Neural progenitor cell (in vitro differentiated cells): ENCODE data around the gene SYDE1. TPM values are rescaled to one million over a fixed set of nuclear protein-coding genes. Genes with fewer than 3 reads are reported as not detected.

ENCODE experiments used
- DNase-seq: peaks from one replicate; pipeline ENCODE4 v3.0.0-alpha.2; 2016; ENCODE audit warnings: low spot score
- H2AFZ ChIP-seq: fragments of 200-600 bp; sonication (generic); replicated peaks from 2 replicates; pipeline ENCODE4 v1.6.1; 2016; ENCODE audit warnings: antibody characterized with exemption
- H3F3A ChIP-seq: fragments of 200-600 bp; sonication (generic); 2 replicates; pipeline ENCODE4 v1.6.1; 2016; ENCODE audit warnings: antibody characterized with exemption, low read depth
- H3K27ac ChIP-seq: fragments of 200-600 bp; sonication (generic); 2 replicates; pipeline ENCODE4 v1.5.1; 2016; ENCODE audit warnings: mild to moderate bottlenecking
- H3K27me3 ChIP-seq: fragments of 200-600 bp; sonication (generic); 2 replicates; pipeline ENCODE4 v1.6.1; 2016; ENCODE audit warnings: mild to moderate bottlenecking, moderate library complexity
- H3K36me3 ChIP-seq: fragments of 200-600 bp; sonication (generic); 2 replicates; pipeline ENCODE4 v1.5.1; 2016
- H3K4me1 ChIP-seq: fragments of 200-600 bp; sonication (generic); 2 replicates; pipeline ENCODE4 v1.6.1; 2016; ENCODE audit warnings: mixed run types
- H3K4me2 ChIP-seq: fragments of 200-600 bp; sonication (generic); 2 replicates; pipeline ENCODE4 v1.6.1; 2016
- H3K4me3 ChIP-seq: fragments of 200-600 bp; sonication (generic); 2 replicates; pipeline ENCODE4 v1.5.1; 2016
- H3K79me2 ChIP-seq: fragments of 200-600 bp; sonication (generic); 2 replicates; pipeline ENCODE4 v1.6.1; 2016; ENCODE audit warnings: low read depth
- H3K9ac ChIP-seq: fragments of 200-600 bp; sonication (generic); 2 replicates; pipeline ENCODE4 v1.6.1; 2016
- H3K9me3 ChIP-seq: fragments of 200-600 bp; sonication (generic); 2 replicates; pipeline ENCODE4 v1.5.1; 2016; ENCODE audit warnings: low read depth
- H4K20me1 ChIP-seq: fragments of 200-600 bp; sonication (generic); 2 replicates; pipeline ENCODE4 v1.6.1; 2016; ENCODE audit warnings: low read depth
- H3K27ac Mint-ChIP-seq: 3 replicates; pipeline ENCODE4 v1.8.0; 2021; ENCODE audit warnings: mixed read lengths
- H3K27me3 Mint-ChIP-seq: 2 replicates; pipeline ENCODE4 v1.8.0; 2022; ENCODE audit warnings: low read depth, mild to moderate bottlenecking, inconsistent platforms, moderate library complexity, mixed read lengths; ENCODE audit not compliant: insufficient read depth
- H3K36me3 Mint-ChIP-seq: 3 replicates; pipeline ENCODE4 v1.8.0; 2021; ENCODE audit warnings: mixed read lengths
- H3K4me1 Mint-ChIP-seq: 3 replicates; pipeline ENCODE4 v1.8.0; 2021; ENCODE audit warnings: mixed read lengths
- H3K4me3 Mint-ChIP-seq: 3 replicates; pipeline ENCODE4 v1.8.0; 2021; ENCODE audit warnings: mild to moderate bottlenecking, moderate library complexity, mixed read lengths
- H3K9me3 Mint-ChIP-seq: 3 replicates; pipeline ENCODE4 v1.8.0; 2020; ENCODE audit warnings: mixed read lengths
- CTCF ChIP-seq: fragments of 200-600 bp; sonication (generic); IDR thresholded peaks from 2 replicates; pipeline ENCODE4 v1.5.1; 2017; ENCODE audit warnings: antibody characterized with exemption, mild to moderate bottlenecking
- EZH2 ChIP-seq: fragments of 200-600 bp; sonication (generic); IDR thresholded peaks from 2 replicates; pipeline ENCODE4 v1.6.1; 2017; ENCODE audit warnings: antibody characterized with exemption, mild to moderate bottlenecking, moderate library complexity
- EZH2phosphoT487 ChIP-seq: fragments of 200-600 bp; sonication (generic); IDR thresholded peaks from 2 replicates; pipeline ENCODE4 v1.6.1; 2017; ENCODE audit warnings: antibody characterized with exemption
- total RNA-seq: library from RNA; depleted of rRNA; stranded (reverse); fragments of >200 nt; gene quantifications from 2 replicates; pipeline ENCODE4 v1.2.3, GENCODE V29; 2015; ENCODE audit warnings: low replicate concordance

SYDE1 gene
- total RNA-seq, 1 donor from 2014 or later = 8.0 TPM

GRCh38 chr19:15081911-15082310 is 25.3 kb upstream of the SYDE1 start, which contains the start of gene OR1I1:
TSS of gene OR1I1 (plus strand) at chr19:15082211. CDS start at chr19:15087066, 4,855 bp downstream.
- H3K36me3 Mint-ChIP-seq = no peaks in the 10 kb centered on the region
- H3K9me3 Mint-ChIP-seq = no peaks in the 10 kb centered on the region
- Histone ChIP-seq H3K36me3 (no peaks in the 10 kb centered on the region), H3K4me1 (no peaks in the 10 kb centered on the region), H3K27me3 (peaks cover 31% of the 10 kb centered on the region), H3K4me2 (no peak within 1 kb of the TSS), H3K9ac (no peak within 1 kb of the TSS), H3K9me3 (no peaks in the 10 kb centered on the region), H2AFZ (no peak within 1 kb of the TSS), H3F3A (no peaks in the 10 kb centered on the region), H3K4me3 (no peak within 1 kb of the TSS), H3K27ac (no peak within 1 kb of the TSS), H3K79me2 (no peaks in the 10 kb centered on the region), H4K20me1 (no peaks in the 10 kb centered on the region)
- no peak for DNase-seq
- no peak within 1 kb of the TSS for H3K27ac Mint-ChIP-seq
- H3K4me1 Mint-ChIP-seq = no peaks in the 10 kb centered on the region
- no peak within 1 kb of the TSS for H3K4me3 Mint-ChIP-seq
- H3K27me3 Mint-ChIP-seq = peaks cover 12% of the 10 kb centered on the region
- TF ChIP-seq EZH2 = no peak
- TF ChIP-seq EZH2phosphoT487 = no peak
- no peak for TF ChIP-seq CTCF

GRCh38 chr19:15087182-15087581 is 20.0 kb upstream of the SYDE1 start:
- DNase-seq = no peak
- H3K27me3 Mint-ChIP-seq = peaks cover 19% of the 10 kb centered on the region
- TF ChIP-seq CTCF (no peak), EZH2phosphoT487 (no peak), EZH2 (no peak)
- Histone ChIP-seq H3F3A (no peaks in the 10 kb centered on the region), H3K4me2 (no peak overlapping the region), H3K27me3 (peaks cover 46% of the 10 kb centered on the region), H3K36me3 (no peaks in the 10 kb centered on the region), H2AFZ (no peak overlapping the region), H3K27ac (no peak overlapping the region), H3K4me3 (no peak overlapping the region), H3K79me2 (no peaks in the 10 kb centered on the region), H3K9ac (no peak overlapping the region), H3K4me1 (no peaks in the 10 kb centered on the region), H4K20me1 (no peaks in the 10 kb centered on the region), H3K9me3 (no peaks in the 10 kb centered on the region)
- H3K36me3 Mint-ChIP-seq = no peaks in the 10 kb centered on the region
- H3K27ac Mint-ChIP-seq = no peak overlapping the region
- H3K4me3 Mint-ChIP-seq = no peak overlapping the region
- no peaks in the 10 kb centered on the region for H3K9me3 Mint-ChIP-seq
- no peaks in the 10 kb centered on the region for H3K4me1 Mint-ChIP-seq

- Mint-ChIP-seq H3K27ac (no peak overlapping the region), H3K4me3 (no peak overlapping the region), H3K36me3 (no peaks in the 10 kb centered on the region), H3K9me3 (no peaks in the 10 kb centered on the region), H3K27me3 (peaks cover 9% of the 10 kb centered on the region), H3K4me1 (no peaks in the 10 kb centered on the region)
- no peaks in the 10 kb centered on the region for H4K20me1 ChIP-seq
- H3K36me3 ChIP-seq = no peaks in the 10 kb centered on the region
- H3K79me2 ChIP-seq = no peaks in the 10 kb centered on the region
- DNase-seq = peak; percentile 84
- no peaks in the 10 kb centered on the region for H3K4me1 ChIP-seq
- no peak overlapping the region for H3K4me2 ChIP-seq
- H3K9ac ChIP-seq = no peak overlapping the region
- H3K27ac ChIP-seq = no peak overlapping the region
- peaks cover 13% of the 10 kb centered on the region for H3K27me3 ChIP-seq
- TF ChIP-seq EZH2 (no peak), CTCF (peak; percentile 63), EZH2phosphoT487 (no peak)
- no peak overlapping the region for H3K4me3 ChIP-seq
- H3F3A ChIP-seq = no peaks in the 10 kb centered on the region
- peak overlapping the region; percentile 31 for H2AFZ ChIP-seq
- no peaks in the 10 kb centered on the region for H3K9me3 ChIP-seq
Measured at GRCh38 chr19:15091918-15092753, 15.1 kb upstream of the SYDE1 start.
